PC-9 (cell line): Measurements from ENCODE around the gene PDE7B. TPM values are rescaled to one million over a fixed set of nuclear protein-coding genes. Genes with fewer than 3 reads are reported as not detected.

Experiments used
- BruUV-seq: library from RNA; stranded (reverse); fragments of 400-500 nt; replicated peaks from 2 replicates; lab custom pipeline; 2021; lab: Mats Ljungman, UMichigan
- CTCF ChIA-PET: fragments of 300-600 bp; sonication (Branson Sonifier 250); formaldehyde crosslinking; loops from one replicate; lab custom pipeline; 2022; ENCODE audit warnings: antibody characterized with exemption; lab: Charles Lee
- POLR2A ChIA-PET: fragments of 300-600 bp; sonication (Branson Sonifier 250); formaldehyde crosslinking; loops from one replicate; lab custom pipeline; 2022; ENCODE audit warnings: antibody characterized with exemption; ENCODE audit not compliant: unreplicated experiment; lab: Charles Lee
- DNase-seq, 2 experiments: peaks; one replicate each; pipeline versions ENCODE4 v3.0.0 to v3.0.0-alpha.2; 2015 to 2022; ENCODE audit warnings: mixed read lengths in 1 of 2
- H2AFZ ChIP-seq: fragments of 200-600 bp; sonication (generic); 2 replicates; pipeline ENCODE4 v1.8.1; 2017; ENCODE audit warnings: antibody characterized with exemption
- H3F3A ChIP-seq: fragments of 200-600 bp; sonication (generic); 2 replicates; pipeline ENCODE4 v1.8.1; 2017; ENCODE audit warnings: antibody characterized with exemption, mild to moderate bottlenecking, low read depth; ENCODE audit not compliant: insufficient read depth
- H3K27ac ChIP-seq: fragments of 200-600 bp; sonication (generic); 2 replicates; pipeline ENCODE4 v1.6.1; 2016; ENCODE audit warnings: mixed run types
- H3K27me3 ChIP-seq: fragments of 200-600 bp; sonication (generic); 2 replicates; pipeline ENCODE4 v1.6.1; 2016; ENCODE audit warnings: low read depth, mixed run types; ENCODE audit not compliant: insufficient read depth
- H3K36me3 ChIP-seq: fragments of 200-600 bp; sonication (generic); 2 replicates; pipeline ENCODE4 v1.6.1; 2016; ENCODE audit warnings: low read depth, mixed run types
- H3K4me1 ChIP-seq: fragments of 200-600 bp; sonication (generic); replicated peaks from 2 replicates; pipeline ENCODE4 v1.6.1; 2016; ENCODE audit warnings: mixed run types; ENCODE audit not compliant: insufficient read depth
- H3K4me2 ChIP-seq: fragments of 200-600 bp; sonication (generic); 2 replicates; pipeline ENCODE4 v1.6.1; 2017; ENCODE audit warnings: mixed run types
- H3K4me3 ChIP-seq: fragments of 200-600 bp; sonication (generic); 2 replicates; pipeline ENCODE4 v1.6.1; 2016; ENCODE audit warnings: mixed run types
- H3K79me2 ChIP-seq: fragments of 200-600 bp; sonication (generic); 2 replicates; pipeline ENCODE4 v1.6.1; 2017; ENCODE audit warnings: low read depth, mixed run types
- H3K9me2 ChIP-seq: fragments of 200-600 bp; sonication (generic); 2 replicates; pipeline ENCODE4 v1.8.1; 2017; ENCODE audit warnings: mild to moderate bottlenecking; ENCODE audit not compliant: insufficient read depth
- H3K9me3 ChIP-seq: fragments of 200-600 bp; sonication (generic); 2 replicates; pipeline ENCODE4 v1.8.1; 2016; ENCODE audit warnings: low read depth; ENCODE audit not compliant: insufficient read depth
- H4K20me1 ChIP-seq: fragments of 200-600 bp; sonication (generic); 2 replicates; pipeline ENCODE4 v1.8.1; 2017; ENCODE audit not compliant: insufficient read depth
- CTCF ChIP-seq: fragments of 200-600 bp; sonication (generic); conservative IDR thresholded peaks from 2 replicates; pipeline ENCODE4 v1.6.1; 2017; ENCODE audit warnings: mixed run types, antibody characterized with exemption, mild to moderate bottlenecking, moderate library complexity
- EZH2 ChIP-seq: fragments of 200-600 bp; sonication (generic); IDR thresholded peaks from 2 replicates; pipeline ENCODE4 v1.8.0; 2017; ENCODE audit warnings: antibody characterized with exemption, low read depth
- intact Hi-C: fragments of 100-400 bp; cut with micrococcal nuclease; formaldehyde crosslinking; loops from one replicate; pipeline ENCODE4 v1.10.0; 2022; ENCODE audit not compliant: unreplicated experiment
- total RNA-seq: library from RNA; stranded (reverse); gene quantifications from 2 replicates; pipeline ENCODE4 v1.2.3, GENCODE V29; 2021

PDE7B gene
- total RNA-seq, 1 experiment from 2014 or later: 0.31 TPM

- no peak overlapping the region for H3K27ac ChIP-seq
- intact Hi-C loops: no loop called here
- BruUV-seq: no TSS peak
- no peaks in the 10 kb centered on the region for H3K36me3 ChIP-seq
- H3K27me3 ChIP-seq: no peaks in the 10 kb centered on the region
- H2AFZ ChIP-seq: no peak overlapping the region
- H3K4me1 ChIP-seq: no peaks in the 10 kb centered on the region; the same call in 1 of the 2 replicates
- 0 out of 2 replicates have a peak, but pooled peaks cover 4% of the 10 kb centered on the region for H3K9me3 ChIP-seq
- TF ChIP-seq EZH2 (no peak), CTCF (no peak)
- H3K4me3 ChIP-seq: no peak overlapping the region
- POLR2A ChIA-PET: no interaction called here
- H3F3A ChIP-seq: no peaks in the 10 kb centered on the region
- H4K20me1 ChIP-seq: no peaks in the 10 kb centered on the region
- H3K79me2 ChIP-seq: no peaks in the 10 kb centered on the region
- DNase-seq: no peak
- no peaks in the 10 kb centered on the region for H3K9me2 ChIP-seq
- CTCF ChIA-PET: interaction anchor here (0.6 kb wide), 1 partner anchor 79 kb away, joined by 5 read pairs; no protein-coding TSS in a partner anchor
- H3K4me2 ChIP-seq: no peak overlapping the region
Measured at GRCh38 chr6:136059308-136059707, 207.8 kb downstream of the PDE7B start.

- no peak overlapping the region for H3K4me2 ChIP-seq
- H3K9me2 ChIP-seq: no peaks in the 10 kb centered on the region
- TF ChIP-seq CTCF (no peak), EZH2 (no peak)
- BruUV-seq: no TSS peak
- DNase-seq: no peak
- H3F3A ChIP-seq: no peaks in the 10 kb centered on the region
- no peaks in the 10 kb centered on the region for H4K20me1 ChIP-seq
- no peak overlapping the region for H3K4me3 ChIP-seq
- no peaks in the 10 kb centered on the region for H3K79me2 ChIP-seq
- H3K27me3 ChIP-seq: no peaks in the 10 kb centered on the region
- H3K36me3 ChIP-seq: no peaks in the 10 kb centered on the region
- no peak overlapping the region for H2AFZ ChIP-seq
- H3K4me1 ChIP-seq: no peaks in the 10 kb centered on the region; the same call in 1 of the 2 replicates
- 0 out of 2 replicates have a peak, but pooled peaks cover 4% of the 10 kb centered on the region for H3K9me3 ChIP-seq
- intact Hi-C loops: no loop called here
- ChIA-PET CTCF (interaction anchor here (0.6 kb wide), 1 partner anchor 78 kb away, joined by 5 read pairs; no protein-coding TSS in a partner anchor), POLR2A (no interaction called here)
- no peak overlapping the region for H3K27ac ChIP-seq
Measured at GRCh38 chr6:136060052-136060451, 208.6 kb downstream of the PDE7B start.

- ChIA-PET POLR2A (no interaction called here), CTCF (no interaction called here)
- Histone ChIP-seq H4K20me1 (no peaks in the 10 kb centered on the region), H3K4me1 (peaks cover 5% of the 10 kb centered on the region), H3K9me3 (no peaks in the 10 kb centered on the region), H3K9me2 (no peaks in the 10 kb centered on the region; the same call in 1 of the 2 replicates), H3K4me2 (no peak overlapping the region), H3K27me3 (no peaks in the 10 kb centered on the region), H3K27ac (no peak overlapping the region), H2AFZ (no peak overlapping the region), H3F3A (peaks cover 4% of the 10 kb centered on the region; the same call in 1 of the 2 replicates), H3K36me3 (no peaks in the 10 kb centered on the region), H3K4me3 (no peak overlapping the region), H3K79me2 (no peaks in the 10 kb centered on the region)
- TF ChIP-seq EZH2: no peak
- no peak for TF ChIP-seq CTCF
- intact Hi-C loops: no loop called here
- BruUV-seq: no TSS peak
- DNase-seq: no peak
Measured at GRCh38 chr6:136060759-136061158, 209.3 kb downstream of the PDE7B start.
